HG03066 (cell line): Measurements from ENCODE around the gene TOX2.

Source experiments
- ATAC-seq: cut with Tn5 transposase; IDR thresholded peaks from one replicate; pipeline ENCODE4 v1.9.1; 2021; ENCODE audit warnings: low read depth; ENCODE audit not compliant: unreplicated experiment

Gene TOX2

GRCh38 chr20:43914311-43915210 is at the start of gene TOX2:
Gene TOX2 (plus strand): TSS chr20:43914852. CDS start chr20:43914892, 40 bp downstream.
- no peak for ATAC-seq

GRCh38 chr20:43868091-43868490 is 46.6 kb upstream of the TOX2 start:
- ATAC-seq, result no peak

- ATAC-seq, result no peak
These were observed 44.2 kb upstream of the TOX2 start for GRCh38 chr20:43870484-43870883.

GRCh38 chr20:43878776-43879175 is 35.9 kb upstream of the TOX2 start:
- ATAC-seq, result no peak

- no peak for ATAC-seq
These were observed 20.7 kb upstream of the TOX2 start for GRCh38 chr20:43893930-43894329.

GRCh38 chr20:43894491-43894890 is 20.2 kb upstream of the TOX2 start:
- ATAC-seq, result no peak

GRCh38 chr20:43895235-43895634 is 19.4 kb upstream of the TOX2 start:
- ATAC-seq, result no peak

GRCh38 chr20:43899274-43900120 is 15.2 kb upstream of the TOX2 start:
- ATAC-seq, result no peak

GRCh38 chr20:43900121-43900466 is 14.6 kb upstream of the TOX2 start:
- no peak for ATAC-seq

GRCh38 chr20:43900496-43900895 is 14.2 kb upstream of the TOX2 start:
- ATAC-seq, result no peak

- no peak for ATAC-seq
These were observed 13.4 kb upstream of the TOX2 start for GRCh38 chr20:43901296-43901695.

GRCh38 chr20:43903953-43904826 is 10.5 kb upstream of the TOX2 start:
- no peak for ATAC-seq

GRCh38 chr20:43904827-43905177 is 9.8 kb upstream of the TOX2 start:
- no peak for ATAC-seq

- no peak for ATAC-seq
These were observed 8.1 kb upstream of the TOX2 start for GRCh38 chr20:43906505-43907034.

- ATAC-seq, result no peak
These were observed 5.4 kb upstream of the TOX2 start for GRCh38 chr20:43909211-43909610.

GRCh38 chr20:43909720-43910119 is 4.9 kb upstream of the TOX2 start:
- ATAC-seq, result no peak

GRCh38 chr20:43910564-43910963 is 4.1 kb upstream of the TOX2 start:
- ATAC-seq, result no peak

- ATAC-seq, result no peak
These were observed 3.6 kb upstream of the TOX2 start for GRCh38 chr20:43911066-43911465.

- no peak for ATAC-seq
These were observed 1.2 kb upstream of the TOX2 start for GRCh38 chr20:43913291-43914025.
